ENCODE results near the gene NFKB1.

Gene NFKB1

DNA sequence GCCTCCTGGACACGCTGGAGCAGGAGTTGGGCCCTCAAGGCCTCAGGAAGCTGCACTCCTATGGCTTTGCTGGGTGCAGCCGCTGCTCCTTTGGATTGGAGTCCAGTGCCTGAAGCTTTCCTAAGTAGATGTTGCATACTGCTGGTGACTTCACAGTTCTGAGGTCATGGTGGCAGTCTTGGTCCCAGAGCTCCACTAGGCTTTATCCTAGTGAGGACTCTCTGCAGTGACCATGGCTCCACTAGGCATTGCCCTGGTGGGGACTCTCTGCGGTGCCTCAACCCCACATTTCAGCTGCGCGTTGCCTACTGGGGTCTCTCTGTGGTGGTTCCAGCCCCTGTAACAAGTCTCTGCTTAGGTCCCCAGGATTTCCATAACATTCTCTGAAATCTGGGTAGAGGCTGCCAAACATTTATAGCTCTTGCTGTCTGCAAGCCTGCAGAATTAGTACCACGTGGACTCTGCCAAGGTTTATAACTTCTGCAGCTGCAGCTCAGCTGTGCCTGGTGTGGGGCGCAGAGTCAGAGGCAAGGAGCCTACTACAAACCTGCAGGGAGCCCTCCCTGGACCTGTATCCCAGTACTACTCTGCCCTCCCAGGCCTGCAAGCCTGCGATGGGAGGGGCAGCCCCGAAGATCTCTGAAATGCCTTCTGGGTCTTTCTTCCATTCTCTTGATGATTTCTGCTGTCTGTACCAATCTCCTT lies 46.0 kb upstream of the NFKB1 start:
- no peaks in the 10 kb centered on the region for H3K27me3 ChIP-seq (ENCODE audit: low read depth, low read length)
- H3K9ac ChIP-seq (ENCODE audit: low read length): no peak overlapping the region
- H3K79me2 ChIP-seq (ENCODE audit: low read length): no peaks in the 10 kb centered on the region
- H2AFZ ChIP-seq (ENCODE audit: low read depth, low read length): no peak overlapping the region
- H3K4me2 ChIP-seq (ENCODE audit: low read length): no peak overlapping the region
- no peaks in the 10 kb centered on the region for H3K36me3 ChIP-seq (replicated peaks; ENCODE audit: low read depth, low read length)
- no peak overlapping the region for H3K27ac ChIP-seq (ENCODE audit: low read length)
- H3K4me1 ChIP-seq (ENCODE audit: low read length): peaks cover 5% of the 10 kb centered on the region; the same call in 1 of the 2 replicates
- no peak overlapping the region for H3K4me3 ChIP-seq (ENCODE audit: low read length)
- TF ChIP-seq, protein P1, sequence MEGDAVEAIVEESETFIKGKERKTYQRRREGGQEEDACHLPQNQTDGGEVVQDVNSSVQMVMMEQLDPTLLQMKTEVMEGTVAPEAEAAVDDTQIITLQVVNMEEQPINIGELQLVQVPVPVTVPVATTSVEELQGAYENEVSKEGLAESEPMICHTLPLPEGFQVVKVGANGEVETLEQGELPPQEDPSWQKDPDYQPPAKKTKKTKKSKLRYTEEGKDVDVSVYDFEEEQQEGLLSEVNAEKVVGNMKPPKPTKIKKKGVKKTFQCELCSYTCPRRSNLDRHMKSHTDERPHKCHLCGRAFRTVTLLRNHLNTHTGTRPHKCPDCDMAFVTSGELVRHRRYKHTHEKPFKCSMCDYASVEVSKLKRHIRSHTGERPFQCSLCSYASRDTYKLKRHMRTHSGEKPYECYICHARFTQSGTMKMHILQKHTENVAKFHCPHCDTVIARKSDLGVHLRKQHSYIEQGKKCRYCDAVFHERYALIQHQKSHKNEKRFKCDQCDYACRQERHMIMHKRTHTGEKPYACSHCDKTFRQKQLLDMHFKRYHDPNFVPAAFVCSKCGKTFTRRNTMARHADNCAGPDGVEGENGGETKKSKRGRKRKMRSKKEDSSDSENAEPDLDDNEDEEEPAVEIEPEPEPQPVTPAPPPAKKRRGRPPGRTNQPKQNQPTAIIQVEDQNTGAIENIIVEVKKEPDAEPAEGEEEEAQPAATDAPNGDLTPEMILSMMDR (IDR thresholded peaks at IDR 0.05; ENCODE audit: low read depth, low read length): no peak
- no peak for TF ChIP-seq EZH2phosphoT487 (IDR thresholded peaks at IDR 0.05; ENCODE audit: low read depth)
- H4K20me1 ChIP-seq (ENCODE audit: insufficient read depth, low read length): no peaks in the 10 kb centered on the region
- no peaks in the 10 kb centered on the region for H3K9me3 ChIP-seq (ENCODE audit: insufficient read depth, low read length)

DNA sequence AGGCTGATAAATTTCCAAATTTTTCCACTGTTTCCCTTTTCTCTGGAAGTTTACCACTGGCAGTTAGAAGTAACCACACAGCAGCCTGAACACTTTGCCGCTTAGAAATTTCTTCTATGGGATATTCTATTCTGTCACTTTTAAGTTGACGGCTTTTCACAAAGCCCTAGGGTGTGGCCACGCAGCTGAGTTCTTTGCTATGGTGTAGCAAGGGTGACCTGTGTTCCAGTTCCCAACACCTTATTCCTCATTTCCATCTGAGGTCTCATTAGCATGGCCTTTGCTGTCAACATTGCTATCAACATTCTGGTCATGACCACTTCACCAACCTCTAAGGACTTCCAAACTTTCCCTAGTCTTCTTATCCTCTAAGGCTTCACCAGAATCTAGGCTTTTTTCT lies 45.4 kb upstream of the NFKB1 start:
- Histone ChIP-seq H3K27me3 (ENCODE audit: low read depth, low read length) (no peaks in the 10 kb centered on the region), H3K9me3 (ENCODE audit: insufficient read depth, low read length) (no peaks in the 10 kb centered on the region), H3K4me1 (ENCODE audit: low read length) (peaks cover 5% of the 10 kb centered on the region; the same call in 1 of the 2 replicates), H3K79me2 (ENCODE audit: low read length) (no peaks in the 10 kb centered on the region), H3K9ac (ENCODE audit: low read length) (no peak overlapping the region), H3K4me2 (ENCODE audit: low read length) (no peak overlapping the region), H3K4me3 (ENCODE audit: low read length) (no peak overlapping the region), H2AFZ (ENCODE audit: low read depth, low read length) (no peak overlapping the region), H3K36me3 (replicated peaks; ENCODE audit: low read depth, low read length) (no peaks in the 10 kb centered on the region), H4K20me1 (ENCODE audit: insufficient read depth, low read length) (no peaks in the 10 kb centered on the region), H3K27ac (ENCODE audit: low read length) (no peak overlapping the region)
- TF ChIP-seq, protein P1 (IDR thresholded peaks at IDR 0.05; ENCODE audit: low read depth, low read length): no peak
- TF ChIP-seq EZH2phosphoT487 (IDR thresholded peaks at IDR 0.05; ENCODE audit: low read depth): no peak

DNA sequence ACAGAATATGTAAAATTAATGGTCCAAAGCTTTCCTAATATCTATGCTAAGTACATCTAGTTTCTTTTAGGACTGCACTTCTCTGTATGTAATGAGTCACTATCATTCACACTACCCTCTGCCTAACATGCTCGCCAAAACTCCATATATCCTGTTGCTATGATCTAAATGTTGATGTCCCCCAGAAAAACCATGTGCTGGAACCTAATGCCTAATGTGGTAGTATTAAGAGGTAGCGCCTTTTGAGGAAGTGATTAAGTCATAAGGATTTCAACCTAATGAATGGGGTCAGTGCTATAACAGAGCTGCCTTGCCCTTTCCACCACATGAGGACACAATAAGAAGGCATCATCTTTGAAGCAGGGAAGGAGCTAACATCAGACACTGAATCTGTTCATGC lies 34.9 kb upstream of the NFKB1 start:
- TF ChIP-seq EZH2phosphoT487 (IDR thresholded peaks at IDR 0.05; ENCODE audit: low read depth): no peak
- TF ChIP-seq, protein P1 (IDR thresholded peaks at IDR 0.05; ENCODE audit: low read depth, low read length): no peak

DNA sequence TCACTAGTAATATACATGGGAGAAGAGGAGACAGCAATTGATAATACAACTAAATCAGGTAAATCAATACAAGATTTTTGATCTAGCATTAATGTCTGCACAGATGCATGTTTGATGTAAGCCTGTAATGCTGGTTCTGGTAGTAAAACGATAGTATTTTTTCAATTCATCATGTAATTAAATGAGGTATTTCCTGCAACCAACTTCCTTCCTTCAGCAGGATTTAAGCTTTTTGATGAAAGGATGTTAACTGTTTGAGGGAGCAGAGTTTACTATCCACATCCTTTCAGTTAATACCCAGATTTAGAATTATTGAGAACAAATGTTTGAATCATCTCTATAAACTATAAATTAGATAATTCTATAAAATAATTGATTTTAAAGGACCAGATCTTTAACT lies 31.4 kb upstream of the NFKB1 start:
- no peak overlapping the region for H3K4me3 ChIP-seq (ENCODE audit: low read length)
- no peak overlapping the region for H3K4me2 ChIP-seq (ENCODE audit: low read length)
- H3K36me3 ChIP-seq (replicated peaks; ENCODE audit: low read depth, low read length): no peaks in the 10 kb centered on the region
- H3K9ac ChIP-seq (ENCODE audit: low read length): no peak overlapping the region
- TF ChIP-seq, protein P1 (IDR thresholded peaks at IDR 0.05; ENCODE audit: low read depth, low read length): no peak
- TF ChIP-seq EZH2phosphoT487 (IDR thresholded peaks at IDR 0.05; ENCODE audit: low read depth): no peak
- H3K4me1 ChIP-seq (ENCODE audit: low read length): peaks cover 6% of the 10 kb centered on the region; the same call in 1 of the 2 replicates
- H3K27ac ChIP-seq (ENCODE audit: low read length): no peak overlapping the region
- no peak overlapping the region for H2AFZ ChIP-seq (ENCODE audit: low read depth, low read length)
- H3K27me3 ChIP-seq (ENCODE audit: low read depth, low read length): no peaks in the 10 kb centered on the region
- H4K20me1 ChIP-seq (ENCODE audit: insufficient read depth, low read length): no peaks in the 10 kb centered on the region
- no peaks in the 10 kb centered on the region for H3K9me3 ChIP-seq (ENCODE audit: insufficient read depth, low read length)
- H3K79me2 ChIP-seq (ENCODE audit: low read length): no peaks in the 10 kb centered on the region

More for the DNA sequence above, 34.9 kb upstream of the NFKB1 start:
- Histone ChIP-seq H3K36me3 (replicated peaks; ENCODE audit: low read depth, low read length) (no peaks in the 10 kb centered on the region), H3K9ac (ENCODE audit: low read length) (no peak overlapping the region), H3K4me2 (ENCODE audit: low read length) (no peak overlapping the region), H2AFZ (ENCODE audit: low read depth, low read length) (no peak overlapping the region), H3K27me3 (ENCODE audit: low read depth, low read length) (no peaks in the 10 kb centered on the region), H3K4me3 (ENCODE audit: low read length) (no peak overlapping the region), H3K79me2 (ENCODE audit: low read length) (no peaks in the 10 kb centered on the region), H3K27ac (ENCODE audit: low read length) (no peak overlapping the region), H4K20me1 (ENCODE audit: insufficient read depth, low read length) (no peaks in the 10 kb centered on the region), H3K4me1 (ENCODE audit: low read length) (peaks cover 6% of the 10 kb centered on the region; the same call in 1 of the 2 replicates), H3K9me3 (ENCODE audit: insufficient read depth, low read length) (no peaks in the 10 kb centered on the region)
